Measurements from ENCODE around the gene CDX2. TPM values are rescaled to one million over a fixed set of nuclear protein-coding genes. Genes with fewer than 3 reads are reported as not detected.

Gene CDX2
- total and polyA plus RNA-seq, 10 of the 15 experiments (the other 5 are each of a cell fraction or from before 2014, with no cell fraction given): 0.15 TPM; not detected in 9

- no peak overlapping the region for H3K9ac ChIP-seq (ENCODE audit: control insufficient read depth, insufficient read depth, low read length)
- WGBS (ENCODE audit: insufficient coverage, insufficient replicate concordance, low lambda C conversion rate, missing lambda C conversion rate): 14% methylated on average over 39 of the region's 39 CpGs
- no peak overlapping the region for H3K4me2 ChIP-seq (ENCODE audit: control insufficient read depth, insufficient read depth)
Observed at GRCh38 chr13:27921961-27922882, 46.9 kb downstream of the CDX2 start.

GRCh38 chr13:27921421-27921960, 47.6 kb downstream of the CDX2 start:
- intact Hi-C loops (cut with micrococcal nuclease; ENCODE audit: unreplicated experiment) (no loop called here), in situ Hi-C loops (cut with MboI) (no loop called here)
- FAIRE-seq (no peak), DNase-seq (ENCODE audit: low read depth, low spot score) (no peak), ATAC-seq (peak; percentile 37; the same call in 2 of the 3 replicates)
- Histone ChIP-seq H3K27ac (ENCODE audit: control insufficient read depth, insufficient read depth) (no peak overlapping the region), H3K4me2 (ENCODE audit: control insufficient read depth, insufficient read depth) (no peak overlapping the region; the same call in 1 of the 2 replicates), H3K36me3 (ENCODE audit: control insufficient read depth in 2 of 2, insufficient read depth in 2 of 2, low read length in 1 of 2) (no peaks in the 10 kb centered on the region), H3K27me3 (replicated peaks in 1 of 2; ENCODE audit: control insufficient read depth in 2 of 2, insufficient read depth in 2 of 2, low read length in 1 of 2) (peaks cover 18 to 54% of the 10 kb centered on the region in 2 experiments), H3K4me1 (ENCODE audit: control insufficient read depth, insufficient read depth, low read length) (no peaks in the 10 kb centered on the region), H4K20me1 (ENCODE audit: control insufficient read depth, insufficient read depth) (no peaks in the 10 kb centered on the region), H3K9ac (ENCODE audit: control insufficient read depth, insufficient read depth, low read length) (no peak overlapping the region), H2AFZ (ENCODE audit: control insufficient read depth, low read depth, low read length) (no peak overlapping the region), H3K9me3 (replicated peaks; ENCODE audit: control insufficient read depth, insufficient read depth, low read length) (peaks cover 2% of the 10 kb centered on the region; the same call in 1 of the 3 replicates), H3K4me3 (no peak overlapping the region), H3K79me2 (ENCODE audit: control insufficient read depth, insufficient read depth, low read length) (no peaks in the 10 kb centered on the region)
- ChIA-PET POLR2A (no interaction called here), SMC1A (ENCODE audit: uncharacterized antibody, unreplicated experiment) (no interaction called here), CTCF (interaction anchor here (0.8 to 1.2 kb wide), 3 partner anchors 32 to 559 kb away, joined by 3 to 4 read pairs (median 3); no protein-coding TSS in a partner anchor), RAD21 (ENCODE audit: unreplicated experiment) (interaction anchor here (3.2 kb wide), 1 partner anchor 32 kb away, joined by 12 read pairs; no protein-coding TSS in a partner anchor)
- no peak for TF ChIP-seq POLR2AphosphoS2 (IDR thresholded peaks at IDR 0.05; ENCODE audit: low read depth, low read length)
- no peak for TF ChIP-seq SIN3A (IDR thresholded peaks at IDR 0.05; ENCODE audit: low read depth, low read length)
- TF ChIP-seq ZZZ3 (IDR thresholded peaks at IDR 0.05; ENCODE audit: control insufficient read depth, insufficient read length, low read depth): no peak
- no peak for TF ChIP-seq HCFC1 (IDR thresholded peaks at IDR 0.05; ENCODE audit: low read length)
- TF ChIP-seq BMI1 (IDR thresholded peaks at IDR 0.05; ENCODE audit: borderline replicate concordance): no peak
- no peak for TF ChIP-seq MTA3 (IDR thresholded peaks at IDR 0.05; ENCODE audit: borderline replicate concordance, low read length)
- BruUV-seq (replicated peaks): no TSS peak
- 10% methylated on average over 39 of the region's 41 CpGs for WGBS (ENCODE audit: insufficient coverage, insufficient replicate concordance, low lambda C conversion rate, missing lambda C conversion rate)

More at GRCh38 chr13:27921961-27922882, 46.9 kb downstream of the CDX2 start:
- TF ChIP-seq NR2F1 (conservative IDR thresholded peaks at IDR 0.05) (0 out of 2 replicates have a peak, but pooled peaks have one; percentile 23), MEF2B (IDR thresholded peaks at IDR 0.05; ENCODE audit: partially characterized antibody, poor library complexity, severe bottlenecking) (peak; percentile 71), SIN3A (IDR thresholded peaks at IDR 0.05; ENCODE audit: low read depth, low read length) (no peak)
- DNase-seq (ENCODE audit: low read depth, low spot score): no peak
- in situ Hi-C loops (cut with MboI) (no loop called here), intact Hi-C loops (cut with micrococcal nuclease; ENCODE audit: unreplicated experiment) (no loop called here)
- Histone ChIP-seq H3K79me2 (ENCODE audit: control insufficient read depth, insufficient read depth, low read length) (no peaks in the 10 kb centered on the region), H3K4me3 (no peak overlapping the region), H2AFZ (ENCODE audit: control insufficient read depth, low read depth, low read length) (no peak overlapping the region), H4K20me1 (ENCODE audit: control insufficient read depth, insufficient read depth) (no peaks in the 10 kb centered on the region), H3K27ac (ENCODE audit: control insufficient read depth, insufficient read depth) (no peak overlapping the region), H3K4me1 (ENCODE audit: control insufficient read depth, insufficient read depth, low read length) (no peaks in the 10 kb centered on the region), H3K27me3 (replicated peaks in 1 of 2; ENCODE audit: control insufficient read depth in 2 of 2, insufficient read depth in 2 of 2, low read length in 1 of 2) (peaks cover 23 to 60% of the 10 kb centered on the region in 2 experiments), H3K9me3 (replicated peaks; ENCODE audit: control insufficient read depth, insufficient read depth, low read length) (peaks cover 2% of the 10 kb centered on the region; the same call in 1 of the 3 replicates), H3K36me3 (ENCODE audit: control insufficient read depth in 2 of 2, insufficient read depth in 2 of 2, low read length in 1 of 2) (no peaks in the 10 kb centered on the region)
- no TSS peak for BruUV-seq (replicated peaks)
- RAD21 ChIA-PET (ENCODE audit: unreplicated experiment): interaction anchor here (3.2 kb wide), 1 partner anchor 32 kb away, joined by 12 read pairs; no protein-coding TSS in a partner anchor
- POLR2A ChIA-PET: no interaction called here
- SMC1A ChIA-PET (ENCODE audit: uncharacterized antibody, unreplicated experiment): interaction anchor here (1.4 kb wide), 1 partner anchor 8 kb away, joined by 3 read pairs; no protein-coding TSS in a partner anchor
- CTCF ChIA-PET: interaction anchor here (1.1 to 1.2 kb wide), 2 partner anchors 32 to 63 kb away, joined by 3 to 4 read pairs; no protein-coding TSS in a partner anchor
- FAIRE-seq: no peak
- no peak for ATAC-seq

Data from GM12878 (cell line).